WI38 (cell line): ENCODE data around the gene CSF1.

Experiments used
- H3K4me3 ChIP-seq: 2 replicates; pipeline ENCODE4 v1.5.1; 2011; ENCODE audit warnings: low read depth, mild to moderate bottlenecking, control low read depth, low read length
- CTCF ChIP-seq: IDR thresholded peaks from 2 replicates; pipeline ENCODE4 v1.5.1; 2012; ENCODE audit warnings: low read depth, mild to moderate bottlenecking, control low read depth, low read length

Gene CSF1

GRCh38 chr1:109912214-109912861 lies 1.7 kb downstream of the CSF1 start:
- no peak for TF ChIP-seq CTCF
- peak overlapping the region; percentile 98 for H3K4me3 ChIP-seq

DNA sequence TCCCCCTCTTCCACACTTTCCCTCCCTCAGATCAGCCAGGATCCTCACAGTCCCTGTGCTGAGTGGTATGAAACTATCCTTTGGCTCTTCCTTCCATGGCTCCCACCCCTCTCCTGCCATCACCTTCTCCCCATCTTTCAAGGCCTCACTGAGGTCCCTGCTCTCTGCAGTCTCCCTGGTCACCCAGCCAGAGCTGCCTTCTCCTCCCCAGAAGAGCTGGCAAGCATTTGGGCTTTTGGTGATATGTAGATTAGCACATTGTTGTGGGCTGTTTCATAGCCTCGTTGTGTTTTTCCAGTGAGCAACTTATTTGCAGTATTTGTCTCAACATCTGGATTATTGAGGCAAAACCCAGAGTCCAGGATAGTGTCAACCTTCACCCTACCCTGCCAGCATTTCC lies 2.2 kb downstream of the CSF1 start:
- H3K4me3 ChIP-seq = peak overlapping the region; percentile 98
- TF ChIP-seq CTCF = no peak

GRCh38 chr1:109913360-109913879 lies 2.8 kb downstream of the CSF1 start:
- peak overlapping the region; percentile 98 for H3K4me3 ChIP-seq
- no peak for TF ChIP-seq CTCF

- no peak for TF ChIP-seq CTCF
Observed at GRCh38 chr1:109914587-109915240, 4.1 kb downstream of the CSF1 start.

DNA sequence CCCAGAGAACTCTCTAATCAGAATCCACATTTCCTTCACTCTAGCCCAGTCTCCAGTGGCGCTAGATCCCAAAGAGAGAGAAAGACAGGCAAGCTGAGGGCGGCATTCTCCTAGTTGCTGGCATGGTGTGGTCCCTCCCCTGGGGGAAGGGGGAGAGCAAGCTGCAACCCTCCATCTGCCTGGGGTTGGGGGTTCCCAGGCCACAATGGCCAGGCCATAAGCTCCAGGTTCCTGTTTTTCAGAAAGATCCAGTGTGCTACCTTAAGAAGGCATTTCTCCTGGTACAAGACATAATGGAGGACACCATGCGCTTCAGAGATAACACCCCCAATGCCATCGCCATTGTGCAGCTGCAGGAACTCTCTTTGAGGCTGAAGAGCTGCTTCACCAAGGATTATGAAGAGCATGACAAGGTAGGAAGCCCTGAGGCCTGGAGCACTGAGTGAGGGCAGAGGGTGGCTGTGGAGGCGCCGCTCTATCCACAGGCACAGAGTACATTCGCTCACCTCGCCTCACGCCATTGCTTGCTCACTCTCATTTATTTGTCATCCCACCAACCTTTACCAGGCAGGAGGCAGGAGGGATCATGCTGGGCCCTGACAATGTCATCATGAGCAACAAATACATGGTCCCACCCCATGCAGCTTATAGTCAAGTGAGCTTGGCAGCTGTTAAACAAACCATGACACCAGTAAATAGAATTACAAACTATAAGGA lies 6.6 kb downstream of the CSF1 start:
- H3K4me3 ChIP-seq = no peak overlapping the region
- TF ChIP-seq CTCF = no peak

More at GRCh38 chr1:109914587-109915240, 4.1 kb downstream of the CSF1 start:
- no peak overlapping the region for H3K4me3 ChIP-seq

DNA sequence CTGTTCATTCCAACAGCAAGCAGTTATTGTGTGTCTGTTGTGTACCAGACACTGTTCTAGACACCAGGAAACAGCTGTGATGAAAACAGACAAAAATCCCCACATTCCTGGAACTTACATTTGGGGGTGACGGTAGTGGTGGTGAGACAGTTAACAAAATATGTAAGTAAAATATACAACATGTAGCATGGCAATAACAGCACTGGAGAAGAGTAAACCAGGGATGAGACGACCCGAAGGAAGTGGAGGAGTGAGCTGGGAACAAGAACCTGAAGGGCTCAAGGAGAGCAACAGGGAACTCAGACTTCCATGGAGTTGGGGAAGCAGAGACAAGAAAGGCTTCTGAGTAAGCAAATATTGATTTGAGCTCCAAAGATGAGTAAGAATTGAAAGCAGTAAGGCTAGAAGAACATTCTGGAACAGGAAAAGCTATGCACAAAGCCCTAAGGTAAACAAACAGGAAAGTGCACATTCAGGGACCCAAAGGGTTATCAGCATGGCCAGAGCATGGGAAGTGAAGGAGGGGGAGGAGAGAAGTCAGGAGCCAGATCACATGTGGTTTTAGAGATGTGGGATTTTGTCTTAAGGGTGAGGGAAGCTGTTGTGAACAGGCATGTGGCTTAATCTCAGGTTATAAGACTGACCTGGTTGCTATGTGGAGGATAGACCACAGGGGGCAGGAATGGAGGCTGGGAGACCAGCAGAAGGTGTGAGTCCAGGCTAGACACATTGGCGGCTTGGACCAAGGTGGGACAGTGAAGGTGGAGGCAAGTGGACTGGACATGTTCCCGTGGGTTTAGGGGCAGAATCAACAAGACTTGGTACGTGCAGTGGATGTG lies 7.3 kb downstream of the CSF1 start:
- no peak for TF ChIP-seq CTCF
- no peak overlapping the region for H3K4me3 ChIP-seq
